ENCODE results near the gene TRIO. TPM values are rescaled to one million over a fixed set of nuclear protein-coding genes. Genes with fewer than 3 reads are reported as not detected.

Gene TRIO
- total RNA-seq, 1 donor from 2014 or later, result 200 TPM

DNA sequence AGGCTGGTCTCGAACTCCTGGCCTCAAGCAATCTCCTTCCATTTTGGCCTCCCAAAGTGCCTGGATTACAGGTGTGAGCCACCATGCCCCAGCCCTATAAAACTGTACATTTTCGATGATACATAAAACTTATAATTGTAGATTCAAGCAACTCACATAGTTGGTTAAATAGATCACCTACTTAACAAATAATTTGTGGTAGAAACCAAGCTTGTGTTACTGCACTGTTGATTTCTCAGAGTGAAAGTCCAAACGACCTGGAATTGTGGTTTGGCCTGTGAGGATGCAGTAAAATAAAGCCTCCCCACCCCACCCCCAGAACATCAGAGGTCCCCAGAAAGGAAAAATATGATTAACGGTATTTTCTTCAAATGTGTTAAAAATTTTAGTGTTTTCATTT, 92.7 kb downstream of the TRIO start:
- TF ChIP-seq, protein P1, sequence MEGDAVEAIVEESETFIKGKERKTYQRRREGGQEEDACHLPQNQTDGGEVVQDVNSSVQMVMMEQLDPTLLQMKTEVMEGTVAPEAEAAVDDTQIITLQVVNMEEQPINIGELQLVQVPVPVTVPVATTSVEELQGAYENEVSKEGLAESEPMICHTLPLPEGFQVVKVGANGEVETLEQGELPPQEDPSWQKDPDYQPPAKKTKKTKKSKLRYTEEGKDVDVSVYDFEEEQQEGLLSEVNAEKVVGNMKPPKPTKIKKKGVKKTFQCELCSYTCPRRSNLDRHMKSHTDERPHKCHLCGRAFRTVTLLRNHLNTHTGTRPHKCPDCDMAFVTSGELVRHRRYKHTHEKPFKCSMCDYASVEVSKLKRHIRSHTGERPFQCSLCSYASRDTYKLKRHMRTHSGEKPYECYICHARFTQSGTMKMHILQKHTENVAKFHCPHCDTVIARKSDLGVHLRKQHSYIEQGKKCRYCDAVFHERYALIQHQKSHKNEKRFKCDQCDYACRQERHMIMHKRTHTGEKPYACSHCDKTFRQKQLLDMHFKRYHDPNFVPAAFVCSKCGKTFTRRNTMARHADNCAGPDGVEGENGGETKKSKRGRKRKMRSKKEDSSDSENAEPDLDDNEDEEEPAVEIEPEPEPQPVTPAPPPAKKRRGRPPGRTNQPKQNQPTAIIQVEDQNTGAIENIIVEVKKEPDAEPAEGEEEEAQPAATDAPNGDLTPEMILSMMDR (IDR thresholded peaks at IDR 0.05), result no peak
- no peak for DNase-seq (ENCODE audit: low spot score)
- peaks cover 2% of the 10 kb centered on the region for H3K36me3 Mint-ChIP-seq (ENCODE audit: low read depth)

DNA sequence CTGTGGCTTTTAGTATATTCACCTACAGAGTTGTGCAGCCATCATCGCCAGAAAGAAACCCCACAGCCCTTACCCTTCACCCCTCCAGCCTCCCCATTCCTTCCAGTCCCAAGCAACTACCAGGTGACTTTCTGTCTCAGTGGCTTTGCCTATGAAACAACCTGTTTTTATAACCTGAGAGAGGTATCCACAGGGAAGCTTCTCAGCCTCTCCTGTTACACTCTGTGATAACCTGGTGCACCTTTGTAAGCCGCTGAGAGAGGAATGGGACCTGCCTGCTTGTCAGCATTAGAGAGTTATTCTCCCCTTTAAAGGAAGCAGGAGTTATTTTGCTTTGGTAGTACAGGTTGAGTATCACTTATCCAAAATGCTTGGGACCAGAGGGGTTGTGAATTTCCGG, 93.6 kb downstream of the TRIO start:
- no peak for DNase-seq (ENCODE audit: low spot score)
- Mint-ChIP-seq H3K27ac (ENCODE audit: unreplicated experiment) (peak overlapping the region; percentile 2), H3K9me3 (ENCODE audit: low read depth) (no peaks in the 10 kb centered on the region), H3K36me3 (ENCODE audit: low read depth) (peaks cover 2% of the 10 kb centered on the region), H3K4me1 (ENCODE audit: low read depth) (peaks cover 81% of the 10 kb centered on the region), H3K27me3 (ENCODE audit: low read depth) (no peaks in the 10 kb centered on the region), H3K4me3 (ENCODE audit: unreplicated experiment) (no peak overlapping the region)
- TF ChIP-seq, protein P1 (IDR thresholded peaks at IDR 0.05), result no peak

More for the DNA sequence above, 92.7 kb downstream of the TRIO start:
- H3K4me1 Mint-ChIP-seq (ENCODE audit: low read depth), result peaks cover 81% of the 10 kb centered on the region
- no peaks in the 10 kb centered on the region for H3K27me3 Mint-ChIP-seq (ENCODE audit: low read depth)
- no peak overlapping the region for H3K4me3 Mint-ChIP-seq (ENCODE audit: unreplicated experiment)
- H3K9me3 Mint-ChIP-seq (ENCODE audit: low read depth), result no peaks in the 10 kb centered on the region
- no peak overlapping the region for H3K27ac Mint-ChIP-seq (ENCODE audit: unreplicated experiment)

DNA sequence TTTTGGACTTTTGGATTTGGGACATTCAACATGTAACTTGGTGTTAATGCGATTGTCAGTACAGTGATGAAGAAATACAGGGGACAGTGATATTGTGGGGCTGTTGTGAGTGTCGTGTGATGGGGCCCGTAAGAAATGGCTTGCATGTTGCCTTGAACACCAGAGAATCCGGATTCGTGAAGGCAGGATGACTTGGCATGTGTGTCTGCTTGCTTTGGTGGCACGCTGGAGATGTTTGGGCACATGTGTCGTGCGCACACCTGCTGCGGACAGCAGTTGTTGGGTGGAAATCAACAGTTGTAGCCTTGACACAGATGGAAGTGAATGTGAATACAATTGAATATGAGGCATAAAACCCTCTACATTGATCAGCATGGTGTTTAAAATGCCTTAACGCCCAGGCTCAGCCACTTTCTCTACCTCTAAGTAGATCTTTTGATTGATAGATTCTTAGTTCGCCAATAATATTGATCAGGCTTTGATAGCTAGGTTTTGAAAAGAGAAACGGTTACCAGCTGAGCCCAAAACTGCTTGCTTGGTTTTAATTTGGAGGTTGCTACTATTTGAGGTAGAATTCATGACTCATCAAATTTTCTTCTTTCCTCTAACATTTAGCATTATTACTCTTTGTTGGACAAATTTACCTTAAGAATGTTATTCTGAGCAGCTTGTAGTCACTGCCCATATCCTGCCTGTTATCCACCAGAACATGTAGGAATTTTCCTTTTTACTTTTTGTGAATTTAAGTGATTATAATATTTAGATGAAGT, 94.4 kb downstream of the TRIO start:
- Mint-ChIP-seq H3K4me1 (ENCODE audit: low read depth) (peaks cover 81% of the 10 kb centered on the region), H3K27ac (ENCODE audit: unreplicated experiment) (peak overlapping the region; percentile 79), H3K36me3 (ENCODE audit: low read depth) (peaks cover 2% of the 10 kb centered on the region), H3K9me3 (ENCODE audit: low read depth) (no peaks in the 10 kb centered on the region), H3K4me3 (ENCODE audit: unreplicated experiment) (no peak overlapping the region), H3K27me3 (ENCODE audit: low read depth) (no peaks in the 10 kb centered on the region)
- TF ChIP-seq, protein P1 (IDR thresholded peaks at IDR 0.05), result no peak
- DNase-seq (ENCODE audit: low spot score), result no peak

DNA sequence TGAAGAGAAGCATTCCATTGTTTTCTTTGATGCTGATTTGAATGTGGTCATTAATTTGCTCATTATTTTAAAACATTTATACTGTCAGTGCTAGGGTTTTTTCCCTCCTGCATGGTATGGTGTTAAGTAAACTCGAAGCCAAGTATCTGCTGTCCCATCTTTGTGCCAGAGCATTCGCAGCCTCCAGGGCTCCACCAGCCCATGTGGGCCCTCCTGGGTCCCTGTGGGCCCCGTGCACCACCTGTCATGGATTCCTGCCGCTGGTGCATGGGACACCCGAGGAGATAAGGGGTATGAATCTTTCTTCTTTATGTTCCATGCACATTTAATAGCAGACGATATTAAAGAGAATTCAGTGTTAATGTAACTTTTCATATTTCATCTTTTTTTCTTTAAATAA, 95.1 kb downstream of the TRIO start:
- peak overlapping the region; percentile 79 for H3K27ac Mint-ChIP-seq (ENCODE audit: unreplicated experiment)
- H3K4me1 Mint-ChIP-seq (ENCODE audit: low read depth), result peaks cover 83% of the 10 kb centered on the region
- no peak overlapping the region for H3K4me3 Mint-ChIP-seq (ENCODE audit: unreplicated experiment)
- H3K36me3 Mint-ChIP-seq (ENCODE audit: low read depth), result no peaks in the 10 kb centered on the region
- no peak for DNase-seq (ENCODE audit: low spot score)
- no peaks in the 10 kb centered on the region for H3K27me3 Mint-ChIP-seq (ENCODE audit: low read depth)
- TF ChIP-seq, protein P1 (IDR thresholded peaks at IDR 0.05), result no peak
- H3K9me3 Mint-ChIP-seq (ENCODE audit: low read depth), result no peaks in the 10 kb centered on the region

DNA sequence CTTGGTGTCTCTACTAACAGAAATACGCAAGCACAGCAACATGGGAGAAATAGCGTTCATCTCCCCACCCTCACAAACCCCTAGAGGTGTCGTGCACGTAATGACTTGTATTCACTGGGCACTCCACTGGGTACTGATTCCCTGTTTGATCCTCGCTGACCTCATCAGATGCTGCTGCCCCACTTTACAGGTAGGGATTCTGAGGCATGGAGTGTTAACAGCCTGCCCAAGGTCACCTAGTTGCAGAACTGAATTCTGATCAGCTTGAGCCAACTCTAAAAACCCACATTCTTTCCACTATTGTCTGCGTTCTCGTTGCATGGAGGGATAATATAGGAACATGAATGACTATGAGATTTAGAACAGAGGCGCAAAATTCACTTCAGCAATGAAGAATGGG, 96.3 kb downstream of the TRIO start:
- Mint-ChIP-seq H3K9me3 (ENCODE audit: low read depth) (no peaks in the 10 kb centered on the region), H3K36me3 (ENCODE audit: low read depth) (no peaks in the 10 kb centered on the region), H3K27me3 (ENCODE audit: low read depth) (no peaks in the 10 kb centered on the region), H3K4me1 (ENCODE audit: low read depth) (peaks cover 81% of the 10 kb centered on the region), H3K27ac (ENCODE audit: unreplicated experiment) (no peak overlapping the region), H3K4me3 (ENCODE audit: unreplicated experiment) (no peak overlapping the region)
- TF ChIP-seq, protein P1 (IDR thresholded peaks at IDR 0.05), result no peak
- DNase-seq (ENCODE audit: low spot score), result no peak

All from chondrocyte (in vitro differentiated cells).